NCI-H524 treated with DMSO at 0.1 percent for 48 hours (cell line): Measurements from ENCODE around the gene GAP43.
A peak's percentile ranks its signal among the peaks of the same experiment; 100 is the strongest.

Experiments used
- DNase-seq: peaks from one replicate; lab custom pipeline; 2025; lab: John Stamatoyannopoulos, UW

Gene GAP43

DNA sequence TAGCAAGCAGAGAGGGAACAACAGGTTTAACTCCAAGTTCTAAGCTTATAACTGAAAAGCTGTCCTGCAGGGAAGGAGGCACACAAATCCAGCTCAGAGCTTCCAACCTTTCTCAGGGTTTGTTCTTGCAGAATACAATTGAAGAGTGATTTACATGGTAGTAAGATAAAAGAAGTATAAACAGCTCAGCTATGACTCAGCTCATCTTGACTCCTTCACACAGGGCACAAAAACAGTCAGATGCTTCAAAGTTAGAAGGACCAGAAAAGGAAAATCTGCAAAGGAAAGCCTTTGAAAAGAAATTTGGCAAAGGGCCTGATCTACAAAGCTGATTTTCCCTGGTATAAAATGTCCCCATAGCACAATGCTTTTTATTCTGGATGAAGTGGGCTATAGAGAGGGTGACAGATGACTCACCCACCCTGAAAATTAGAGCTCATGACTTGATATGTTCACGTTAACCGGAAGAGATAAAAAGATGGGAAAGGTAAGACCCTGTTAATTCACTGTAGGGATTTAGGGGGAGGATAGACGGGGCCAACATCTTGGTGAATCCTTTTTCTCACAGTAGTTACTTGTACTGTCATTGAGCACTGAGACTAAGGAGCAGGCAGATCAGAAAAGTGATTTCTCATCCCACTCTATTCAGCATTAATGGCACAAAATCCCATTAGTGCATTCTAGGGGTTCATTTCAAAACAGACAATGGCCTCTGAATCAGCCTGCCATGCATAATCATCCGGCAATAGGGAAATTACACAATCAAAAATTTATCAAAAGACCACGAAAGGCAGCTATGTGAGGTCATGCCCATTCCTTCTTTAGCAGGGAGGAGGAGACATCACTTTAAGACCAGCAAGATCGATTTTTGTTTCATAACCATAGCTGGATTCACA is 143.5 kb downstream of the GAP43 start:
- no peak for DNase-seq

DNA sequence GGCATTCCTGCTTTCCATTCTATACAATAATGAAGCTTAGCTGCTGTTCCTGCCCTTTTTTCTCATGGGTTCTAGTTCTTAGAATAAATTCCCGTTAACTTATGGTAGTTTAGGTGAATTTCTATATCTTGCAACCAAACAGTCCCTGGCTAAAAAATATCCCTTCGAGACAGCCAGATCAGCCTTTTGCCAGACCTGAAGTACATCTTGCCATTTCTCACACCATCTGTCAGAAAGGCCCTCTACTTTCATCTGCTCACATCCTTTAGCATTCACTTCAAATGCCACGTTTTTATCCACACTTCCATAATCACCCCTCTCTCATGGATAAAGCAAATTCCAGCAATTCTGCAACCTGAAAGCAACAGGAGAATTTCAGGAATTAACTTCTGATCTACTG is 145.4 kb downstream of the GAP43 start:
- peak; percentile 30 for DNase-seq
